ENCODE measurements around the gene PRRT2.

The PRRT2 gene

DNA sequence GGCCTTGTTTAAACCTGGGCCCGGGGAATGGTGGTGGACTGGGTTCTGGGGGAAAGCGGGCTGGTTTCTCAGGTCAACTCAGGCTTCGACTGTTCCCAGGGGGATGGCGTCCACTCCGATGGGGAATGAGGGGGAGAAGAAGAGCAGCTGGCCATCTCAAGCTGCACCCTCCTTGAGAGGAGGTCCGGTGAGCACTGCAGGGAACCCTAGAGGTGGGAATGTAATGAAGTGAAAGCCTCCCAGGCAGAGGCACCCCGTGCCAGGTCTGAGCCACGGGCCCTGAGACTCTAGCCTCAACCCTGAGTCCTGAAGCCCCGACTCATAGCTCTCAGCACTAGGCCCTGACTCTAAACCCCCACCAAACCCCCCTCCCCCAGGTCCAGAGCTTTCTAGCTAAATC lies 52.2 kb downstream of the PRRT2 start:
- no peak for DNase-seq
